ENCODE measurements around the gene OR1A2. TPM values are rescaled to one million over a fixed set of nuclear protein-coding genes. Genes with fewer than 3 reads are reported as not detected.
"Not testable (repeated sequence)": the region's sequence is repeated elsewhere in the genome, so short reads cannot be mapped to it uniquely, and the experiment has no call there.

OR1A2 gene
- total RNA-seq, 4 donors from 2014 or later: not detected

- Histone ChIP-seq H3K9me3 (peaks cover 0 to 5% (median 0%) of the 10 kb centered on the region in 3 donors), H3K36me3 (no peaks in the 10 kb centered on the region), H3K27me3 (no peaks in the 10 kb centered on the region), H3K27ac (no peak overlapping the region), H3K4me1 (no peaks in the 10 kb centered on the region), H3K4me3 (no peak overlapping the region)
- ATAC-seq: no peak
- TF ChIP-seq CTCF (IDR thresholded peaks at IDR 0.05) (no peak), EP300 (IDR thresholded peaks at IDR 0.05) (no peak)
- 86 to 96% methylated on average over 5 to 6 of the region's 6 CpGs for WGBS, 2 donors (ENCODE audit: low coverage in 1 of 2)
Observed at GRCh38 chr17:3208484-3208883, 11.2 kb downstream of the OR1A2 start.

GRCh38 chr17:3213001-3213400 lies 15.7 kb downstream of the OR1A2 start:
- Histone ChIP-seq H3K4me3 (no peak overlapping the region), H3K4me1 (no peaks in the 10 kb centered on the region), H3K27ac (no peak overlapping the region), H3K9me3 (peaks cover 0 to under 1% (median 0%) of the 10 kb centered on the region in 3 donors), H3K27me3 (peaks cover 6% of the 10 kb centered on the region), H3K36me3 (no peaks in the 10 kb centered on the region)
- ATAC-seq: no peak
- TF ChIP-seq POLR2A (IDR thresholded peaks at IDR 0.05): no peak
- TF ChIP-seq EP300 (IDR thresholded peaks at IDR 0.05): no peak
- no peak for TF ChIP-seq CTCF (IDR thresholded peaks at IDR 0.05)
- no peak for TF ChIP-seq POLR2AphosphoS5 (IDR thresholded peaks at IDR 0.05)
- WGBS, 2 donors (ENCODE audit: low coverage in 1 of 2): 76 to 88% methylated on average over 2 to 3 of the region's 3 CpGs

GRCh38 chr17:3213587-3213986 lies 16.3 kb downstream of the OR1A2 start:
- H3K4me1 ChIP-seq: no peaks in the 10 kb centered on the region
- no peak for ATAC-seq
- 47 to 60% methylated on average over 6 of the region's 6 CpGs for WGBS, 2 donors (ENCODE audit: low coverage in 1 of 2)
- peaks cover 6% of the 10 kb centered on the region for H3K27me3 ChIP-seq
- H3K36me3 ChIP-seq: no peaks in the 10 kb centered on the region
- peaks cover 0 to 6% (median 0%) of the 10 kb centered on the region in 3 donors for H3K9me3 ChIP-seq
- TF ChIP-seq EP300 (IDR thresholded peaks at IDR 0.05): no peak
- no peak for TF ChIP-seq CTCF (IDR thresholded peaks at IDR 0.05)
- no peak for TF ChIP-seq POLR2AphosphoS5 (IDR thresholded peaks at IDR 0.05)
- no peak for TF ChIP-seq POLR2A (IDR thresholded peaks at IDR 0.05)
- H3K4me3 ChIP-seq: no peak overlapping the region
- no peak overlapping the region for H3K27ac ChIP-seq

- 67 to 68% methylated on average over 3 of the region's 3 CpGs for WGBS, 2 donors (ENCODE audit: low coverage in 1 of 2)
- not testable (repeated sequence) for H3K4me3 ChIP-seq, H3K27me3 ChIP-seq, H3K9me3 ChIP-seq, H3K36me3 ChIP-seq, H3K4me1 ChIP-seq, H3K27ac ChIP-seq, ATAC-seq
Observed at GRCh38 chr17:3219978-3220377, 22.7 kb downstream of the OR1A2 start.

GRCh38 chr17:3221850-3222249 lies 24.5 kb downstream of the OR1A2 start:
- WGBS, 2 donors (ENCODE audit: low coverage in 1 of 2): 91 to 93% methylated on average over 2 of the region's 2 CpGs
- Histone ChIP-seq H3K4me3 (no peak overlapping the region), H3K9me3 (peaks cover 0 to 7% (median 0%) of the 10 kb centered on the region in 3 donors), H3K36me3 (no peaks in the 10 kb centered on the region), H3K27me3 (no peaks in the 10 kb centered on the region), H3K27ac (no peak overlapping the region), H3K4me1 (no peaks in the 10 kb centered on the region)
- TF ChIP-seq CTCF (IDR thresholded peaks at IDR 0.05) (no peak), POLR2AphosphoS5 (IDR thresholded peaks at IDR 0.05) (no peak), POLR2A (IDR thresholded peaks at IDR 0.05) (no peak), EP300 (IDR thresholded peaks at IDR 0.05) (no peak)
- no peak for ATAC-seq

All from gastroesophageal sphincter (tissue), 4 donors.